ENCODE data around the gene FBXO42.

FBXO42 gene

GRCh38 chr1:16321176-16321867, 31.0 kb downstream of the FBXO42 start:
- DNase-seq (ENCODE audit: insufficient read length, low spot score) (no peak), FAIRE-seq (no peak)
- no peak for TF ChIP-seq POLR2A (IDR thresholded peaks at IDR 0.05; ENCODE audit: low read depth, low read length)

- DNase-seq (ENCODE audit: insufficient read length, low spot score) (no peak), FAIRE-seq (no peak)
- TF ChIP-seq POLR2A (IDR thresholded peaks at IDR 0.05; ENCODE audit: low read depth, low read length) = no peak
Observed at GRCh38 chr1:16318555-16318954, 33.7 kb downstream of the FBXO42 start.

- no peak for TF ChIP-seq POLR2A (IDR thresholded peaks at IDR 0.05; ENCODE audit: low read depth, low read length)
- DNase-seq (ENCODE audit: insufficient read length, low spot score) (no peak), FAIRE-seq (no peak)
Observed at GRCh38 chr1:16315437-16315836, 36.8 kb downstream of the FBXO42 start.

- no peak for TF ChIP-seq POLR2A (IDR thresholded peaks at IDR 0.05; ENCODE audit: low read depth, low read length)
- FAIRE-seq = no peak
- DNase-seq (ENCODE audit: insufficient read length, low spot score) = no peak
Observed at GRCh38 chr1:16307222-16307621, 45.1 kb downstream of the FBXO42 start.

GRCh38 chr1:16302709-16303627, 49.3 kb downstream of the FBXO42 start:
- DNase-seq (ENCODE audit: insufficient read length, low spot score) (no peak), FAIRE-seq (no peak)
- no peak for TF ChIP-seq POLR2A (IDR thresholded peaks at IDR 0.05; ENCODE audit: low read depth, low read length)

- DNase-seq (ENCODE audit: insufficient read length, low spot score) (no peak), FAIRE-seq (no peak)
- no peak for TF ChIP-seq POLR2A (IDR thresholded peaks at IDR 0.05; ENCODE audit: low read depth, low read length)
Observed at GRCh38 chr1:16300436-16300835, 51.8 kb downstream of the FBXO42 start.

GRCh38 chr1:16298653-16299052, 53.6 kb downstream of the FBXO42 start:
- TF ChIP-seq POLR2A (IDR thresholded peaks at IDR 0.05; ENCODE audit: low read depth, low read length) = no peak
- DNase-seq (ENCODE audit: insufficient read length, low spot score) = no peak
- FAIRE-seq = no peak

GRCh38 chr1:16296643-16297042, 55.6 kb downstream of the FBXO42 start:
- FAIRE-seq (peak; percentile 20), DNase-seq (ENCODE audit: insufficient read length, low spot score) (peak; percentile 7)
- TF ChIP-seq POLR2A (IDR thresholded peaks at IDR 0.05; ENCODE audit: low read depth, low read length) = no peak

- DNase-seq (ENCODE audit: insufficient read length, low spot score) (no peak), FAIRE-seq (no peak)
- TF ChIP-seq POLR2A (IDR thresholded peaks at IDR 0.05; ENCODE audit: low read depth, low read length) = no peak
Observed at GRCh38 chr1:16294219-16295212, 57.8 kb downstream of the FBXO42 start.

- DNase-seq (ENCODE audit: insufficient read length, low spot score) (no peak), FAIRE-seq (no peak)
- TF ChIP-seq POLR2A (IDR thresholded peaks at IDR 0.05; ENCODE audit: low read depth, low read length) = no peak
Observed at GRCh38 chr1:16293538-16293937, 58.7 kb downstream of the FBXO42 start.

GRCh38 chr1:16292739-16293138, 59.5 kb downstream of the FBXO42 start:
- DNase-seq (ENCODE audit: insufficient read length, low spot score) (no peak), FAIRE-seq (no peak)
- no peak for TF ChIP-seq POLR2A (IDR thresholded peaks at IDR 0.05; ENCODE audit: low read depth, low read length)

GRCh38 chr1:16289959-16290358, 62.3 kb downstream of the FBXO42 start:
- TF ChIP-seq POLR2A (IDR thresholded peaks at IDR 0.05; ENCODE audit: low read depth, low read length) = no peak
- DNase-seq (ENCODE audit: insufficient read length, low spot score) (no peak), FAIRE-seq (no peak)

- FAIRE-seq = no peak
- no peak for TF ChIP-seq POLR2A (IDR thresholded peaks at IDR 0.05; ENCODE audit: low read depth, low read length)
- DNase-seq (ENCODE audit: insufficient read length, low spot score) = no peak
Observed at GRCh38 chr1:16286122-16286521, 66.2 kb downstream of the FBXO42 start.

GRCh38 chr1:16281765-16282164, 70.5 kb downstream of the FBXO42 start:
- FAIRE-seq (no peak), DNase-seq (ENCODE audit: insufficient read length, low spot score) (no peak)
- TF ChIP-seq POLR2A (IDR thresholded peaks at IDR 0.05; ENCODE audit: low read depth, low read length) = no peak
